HG03280 (cell line): Measurements from ENCODE around the gene RHOT1.
"Not testable (repeated sequence)": the region's sequence is repeated elsewhere in the genome, so short reads cannot be mapped to it uniquely, and the experiment has no call there.

Experiments used
- ATAC-seq: cut with Tn5 transposase; IDR thresholded peaks from one replicate; pipeline ENCODE4 v1.9.1; 2021; ENCODE audit warnings: mild to moderate bottlenecking, moderate library complexity; ENCODE audit not compliant: unreplicated experiment

RHOT1 gene

GRCh38 chr17:32222621-32223020 lies 80.3 kb downstream of the RHOT1 start:
- ATAC-seq = no peak

DNA sequence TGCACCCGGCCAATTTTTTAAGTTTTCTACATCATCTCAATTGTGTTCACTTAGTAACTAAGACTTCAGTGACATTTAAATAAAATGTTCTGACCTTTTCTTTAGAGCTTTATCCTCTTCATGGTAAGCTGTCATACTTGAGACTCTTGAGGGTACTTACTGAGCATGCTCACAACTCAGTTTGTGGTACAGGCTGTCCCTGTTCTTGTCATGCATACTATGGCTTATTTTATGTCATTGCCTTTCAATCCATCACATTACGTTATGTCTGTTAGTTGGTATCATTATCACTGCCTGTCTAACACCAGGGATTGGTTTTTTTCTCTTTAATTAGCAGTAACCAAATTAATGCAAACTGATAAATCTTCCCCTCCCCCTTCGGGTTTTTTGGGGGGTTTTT lies 81.4 kb downstream of the RHOT1 start:
- no peak for ATAC-seq

DNA sequence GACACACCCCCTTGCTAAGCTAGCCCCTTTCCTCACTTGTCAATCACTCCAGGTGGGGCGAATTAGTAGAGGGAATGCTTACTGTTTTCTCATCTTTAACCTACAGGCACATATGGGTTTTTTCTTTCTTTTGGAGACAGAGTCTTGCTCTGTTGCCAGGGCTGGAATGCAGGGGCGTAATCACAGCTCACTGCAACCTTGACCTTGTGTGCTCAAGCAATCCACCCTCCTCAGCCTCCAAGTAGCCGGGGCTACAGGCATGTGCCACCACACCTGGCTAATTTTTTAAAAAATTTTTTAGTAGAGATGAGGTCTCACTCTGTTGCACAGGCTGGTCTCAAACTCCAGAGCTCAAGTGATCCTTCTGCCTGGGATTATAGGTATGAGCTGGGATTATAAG lies 84.6 kb downstream of the RHOT1 start:
- no peak for ATAC-seq

GRCh38 chr17:32227910-32228309 lies 85.6 kb downstream of the RHOT1 start:
- ATAC-seq = no peak

- no peak for ATAC-seq
Observed at GRCh38 chr17:32235588-32235987, 93.3 kb downstream of the RHOT1 start.

- no peak for ATAC-seq
Observed at GRCh38 chr17:32239456-32239855, 97.2 kb downstream of the RHOT1 start.

DNA sequence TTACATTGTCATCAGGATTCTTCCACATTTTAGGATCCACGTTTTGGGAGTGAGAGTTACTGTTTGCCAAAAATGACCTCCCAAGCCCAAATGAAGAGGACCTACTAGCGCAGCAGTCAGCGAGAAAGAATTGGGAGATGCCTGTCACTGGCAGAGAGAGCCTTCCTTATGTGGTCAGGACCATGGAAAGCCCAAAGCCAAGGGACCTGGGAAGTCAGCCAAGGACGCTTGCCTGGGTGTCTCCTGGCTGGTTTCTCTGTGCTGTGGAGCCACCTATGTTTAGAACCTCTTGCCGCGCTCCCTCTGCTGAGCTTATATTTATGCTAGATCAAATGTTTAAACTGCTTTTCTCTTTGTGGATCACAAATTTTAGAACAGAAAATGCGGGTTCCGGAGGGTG lies 98.4 kb downstream of the RHOT1 start:
- no peak for ATAC-seq

GRCh38 chr17:32241640-32242039 lies 99.3 kb downstream of the RHOT1 start:
- ATAC-seq = no peak

GRCh38 chr17:32249475-32249874 lies 107.2 kb downstream of the RHOT1 start:
- ATAC-seq = no peak

DNA sequence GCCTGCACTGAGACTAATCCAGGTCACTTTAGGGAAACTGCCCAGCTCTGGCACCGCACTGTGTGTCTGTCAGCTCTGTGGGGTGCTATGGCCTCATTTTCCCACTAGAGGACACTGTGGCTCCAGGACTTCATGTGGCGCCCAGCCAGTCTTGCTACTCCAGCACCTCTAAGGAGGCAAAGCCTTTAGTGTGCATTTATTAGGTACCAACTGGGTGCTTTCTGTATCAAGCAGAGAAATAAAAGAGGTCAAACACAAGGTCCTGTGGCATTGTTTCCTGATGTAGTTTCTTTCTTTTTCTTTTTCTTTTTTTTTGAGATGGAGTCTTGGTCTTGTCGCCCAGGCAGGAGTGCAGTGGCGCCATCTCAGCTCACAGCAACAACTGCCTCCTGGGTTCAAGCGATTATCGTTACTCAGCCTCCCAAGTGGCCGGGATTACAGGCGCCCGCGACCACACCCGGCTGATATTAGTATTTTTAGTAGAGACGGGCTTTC lies 110.9 kb downstream of the RHOT1 start:
- no peak for ATAC-seq

- no peak for ATAC-seq
Observed at GRCh38 chr17:32256012-32256700, 113.9 kb downstream of the RHOT1 start.

GRCh38 chr17:32256701-32257019 lies 114.4 kb downstream of the RHOT1 start:
- ATAC-seq = no peak

- ATAC-seq = no peak
Observed at GRCh38 chr17:32258383-32259140, 116.3 kb downstream of the RHOT1 start.

DNA sequence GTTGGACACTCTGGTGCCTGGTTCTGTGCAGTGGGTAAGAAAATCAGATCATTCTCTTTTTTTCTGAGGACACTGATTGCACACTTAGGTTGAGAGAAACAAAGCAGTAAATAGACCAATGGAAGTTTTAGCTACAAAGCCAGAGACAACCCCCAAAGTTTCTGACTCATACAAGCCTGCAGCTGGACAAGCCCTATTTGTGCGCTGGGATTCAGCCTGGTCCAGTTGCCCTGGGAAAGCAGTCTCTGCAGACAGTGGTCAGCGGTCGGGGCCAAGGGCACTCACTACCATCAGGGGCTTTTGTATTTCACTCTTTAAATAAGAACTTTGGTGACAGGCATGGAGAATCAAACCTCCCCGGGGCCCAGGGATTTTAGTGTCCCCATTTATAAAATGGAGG lies 117.3 kb downstream of the RHOT1 start:
- ATAC-seq = no peak

DNA sequence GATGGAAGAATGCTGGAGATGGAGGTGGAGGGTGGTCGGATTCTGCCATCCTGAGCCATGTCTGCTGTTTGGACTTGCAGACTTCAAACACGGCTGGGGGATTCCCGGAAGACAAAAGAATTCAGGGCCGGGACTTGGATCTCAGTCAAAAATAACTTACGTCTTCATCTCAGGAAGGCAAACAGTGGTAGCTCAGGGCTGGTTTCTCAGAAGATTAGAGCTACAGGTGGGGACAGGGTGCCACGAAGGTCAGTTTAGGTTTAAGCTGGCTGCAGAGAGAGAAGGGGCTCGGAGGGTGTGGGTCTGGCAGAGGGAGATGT lies 119.1 kb downstream of the RHOT1 start:
- ATAC-seq = no peak

GRCh38 chr17:32261936-32262510 lies 119.7 kb downstream of the RHOT1 start:
- no peak for ATAC-seq

DNA sequence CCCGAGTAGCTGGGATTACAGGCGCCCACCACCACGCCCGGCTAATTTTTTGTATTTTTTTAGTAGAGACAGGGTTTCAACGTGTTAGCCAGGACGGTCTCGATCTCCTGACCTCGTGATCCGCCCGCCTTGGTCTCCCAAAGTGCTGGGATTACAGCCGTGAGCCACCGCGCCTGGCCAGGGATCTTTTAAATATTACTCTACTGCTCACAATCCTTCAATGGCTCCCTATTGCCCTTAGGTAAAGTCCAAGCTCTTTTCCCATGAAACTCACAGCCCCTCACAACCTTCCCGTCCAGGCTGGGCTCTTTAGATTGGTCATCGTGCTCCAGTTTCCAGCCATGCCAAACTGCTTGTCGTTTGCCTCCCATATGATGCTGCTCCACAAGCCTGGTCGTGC lies 121.2 kb downstream of the RHOT1 start:
- ATAC-seq = not testable (repeated sequence)

DNA sequence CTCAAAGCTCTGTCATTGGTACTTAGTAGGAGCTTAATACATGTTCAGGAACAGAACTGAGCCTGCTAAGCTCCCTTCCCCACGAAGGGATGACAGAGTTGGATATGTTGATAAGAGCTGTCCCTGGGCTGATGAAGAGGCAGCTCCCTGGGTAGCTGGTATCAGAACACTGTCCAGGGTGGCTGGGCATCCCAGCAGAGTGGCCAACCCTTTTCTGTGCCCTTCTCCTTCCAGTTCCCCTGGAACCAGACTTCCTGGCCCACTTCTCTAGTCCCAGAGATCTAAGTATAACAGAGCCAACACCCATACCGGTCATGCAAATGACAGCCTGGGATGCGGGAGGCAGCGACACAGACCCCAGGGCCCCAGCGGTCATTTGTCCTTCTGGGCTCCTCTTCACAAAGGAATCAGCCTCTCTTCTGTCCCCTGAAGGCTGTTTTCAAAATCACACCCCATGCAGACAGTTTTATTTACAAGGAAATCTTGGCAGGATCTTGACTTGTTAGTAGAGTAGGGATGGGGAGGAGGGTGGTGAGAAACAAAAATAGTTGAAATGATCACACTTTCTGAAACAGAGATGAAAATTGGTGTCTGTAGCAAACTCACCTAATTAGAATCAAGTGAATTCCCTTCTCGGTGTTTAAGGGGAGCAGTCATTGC lies 122.0 kb downstream of the RHOT1 start:
- ATAC-seq = no peak

DNA sequence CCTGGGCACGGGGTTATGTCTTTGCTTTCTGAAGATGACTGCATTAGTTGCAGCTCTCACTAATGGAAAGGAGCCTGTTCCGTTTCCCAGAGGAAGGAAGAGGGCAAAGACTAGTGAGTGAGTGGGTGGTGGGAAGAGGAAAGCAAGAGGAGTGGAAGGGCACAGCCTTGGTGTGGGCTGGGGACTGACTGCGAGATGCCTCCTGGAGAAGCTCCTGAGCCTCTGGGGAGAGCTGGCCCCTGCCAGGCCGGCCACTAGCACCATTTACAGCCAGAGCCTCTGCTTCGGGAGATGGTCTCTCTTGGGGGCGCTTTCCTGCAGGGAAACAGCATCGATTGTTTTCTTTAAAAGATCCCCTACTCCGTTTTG lies 122.5 kb downstream of the RHOT1 start:
- ATAC-seq = no peak

DNA sequence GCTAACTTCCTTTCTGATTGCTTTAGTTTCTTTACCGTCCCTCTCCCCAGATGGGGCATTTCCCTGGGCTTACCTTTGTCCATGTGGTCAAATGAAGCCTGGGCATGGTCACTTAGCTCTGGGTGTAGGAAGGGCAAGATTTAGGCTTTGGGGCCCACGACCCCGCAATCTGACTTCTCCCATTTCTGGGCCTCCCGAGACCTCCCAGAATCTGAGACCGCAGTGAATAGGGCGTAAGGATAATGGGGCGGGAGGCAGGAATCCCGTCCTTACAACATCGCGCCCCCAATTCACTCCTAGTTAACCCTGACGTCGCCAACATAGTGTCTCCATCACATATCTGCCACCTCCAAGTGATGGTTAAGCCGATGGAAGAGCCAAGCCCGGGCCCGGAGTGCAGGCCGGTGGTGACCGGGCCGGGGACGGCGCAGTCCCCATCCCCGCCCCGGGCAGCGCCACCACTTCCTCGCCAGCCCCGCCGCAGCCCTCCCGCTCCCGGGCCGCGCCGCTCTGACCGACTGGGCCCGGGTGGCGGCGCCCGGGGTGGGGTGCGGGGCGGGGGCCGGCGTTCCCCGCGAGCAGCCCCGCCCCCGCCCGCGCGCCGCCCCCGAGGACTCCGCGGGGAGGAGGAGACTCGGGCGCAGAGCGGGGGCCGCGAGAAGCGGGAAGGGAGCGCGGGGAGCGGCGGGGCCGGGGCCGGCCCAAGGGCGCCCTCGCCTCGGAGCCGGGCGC lies 123.1 kb downstream of the RHOT1 start, which contains the start of gene RHBDL3:
Gene RHBDL3, plus strand, starts transcription at position 641 of the 732 bp plus-strand sequence. CDS start 358 bp downstream, outside the sequence.
- no peak for ATAC-seq

- no peak for ATAC-seq
Observed at GRCh38 chr17:32266051-32266388, 123.7 kb downstream of the RHOT1 start.
